ENCODE data around the gene CCNL2. TPM values are rescaled to one million over a fixed set of nuclear protein-coding genes. Genes with fewer than 3 reads are reported as not detected.
"Not testable (repeated sequence)": the region's sequence is repeated elsewhere in the genome, so short reads cannot be mapped to it uniquely, and the experiment has no call there.

Gene CCNL2
- total RNA-seq, 6 experiments from 2014 or later: 80.8 to 127 (median 101) TPM

DNA sequence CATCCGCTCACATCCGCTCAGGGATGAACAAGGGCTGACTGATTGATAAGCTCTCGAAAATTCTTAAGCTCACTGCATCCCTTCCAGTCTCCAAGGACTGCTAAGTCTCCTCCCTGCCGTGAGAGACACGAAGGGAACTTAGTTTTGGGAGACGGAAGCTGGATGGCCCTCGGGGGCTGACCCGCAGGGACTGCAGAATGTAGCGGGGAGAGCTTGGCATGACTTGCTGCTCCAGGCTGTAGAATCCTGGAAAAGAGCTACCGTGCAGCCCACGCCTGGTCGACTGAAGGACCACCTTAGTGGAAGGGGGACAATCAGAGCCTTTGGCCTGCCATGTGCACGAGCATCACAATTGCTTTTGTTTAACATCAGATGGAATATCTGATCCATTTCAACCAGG is 16.6 kb upstream of the CCNL2 start:
- intact Hi-C loops (cut with DNase I): no loop called here
- peak in 1 of 3 donors; percentile 28 for DNase-seq
- Histone ChIP-seq H3K27me3 (no peaks in the 10 kb centered on the region), H3K9me3 (no peaks in the 10 kb centered on the region), H3K4me1 (no peaks in the 10 kb centered on the region), H3K27ac (no peak overlapping the region), H3K36me3 (no peaks in the 10 kb centered on the region), H3K4me3 (no peak overlapping the region)
- WGBS (ENCODE audit: insufficient coverage, low coverage, low lambda C conversion rate, missing lambda C conversion rate): 82% methylated on average over 3 of the region's 13 CpGs
- no peak for ATAC-seq
- TF ChIP-seq, protein P1, sequence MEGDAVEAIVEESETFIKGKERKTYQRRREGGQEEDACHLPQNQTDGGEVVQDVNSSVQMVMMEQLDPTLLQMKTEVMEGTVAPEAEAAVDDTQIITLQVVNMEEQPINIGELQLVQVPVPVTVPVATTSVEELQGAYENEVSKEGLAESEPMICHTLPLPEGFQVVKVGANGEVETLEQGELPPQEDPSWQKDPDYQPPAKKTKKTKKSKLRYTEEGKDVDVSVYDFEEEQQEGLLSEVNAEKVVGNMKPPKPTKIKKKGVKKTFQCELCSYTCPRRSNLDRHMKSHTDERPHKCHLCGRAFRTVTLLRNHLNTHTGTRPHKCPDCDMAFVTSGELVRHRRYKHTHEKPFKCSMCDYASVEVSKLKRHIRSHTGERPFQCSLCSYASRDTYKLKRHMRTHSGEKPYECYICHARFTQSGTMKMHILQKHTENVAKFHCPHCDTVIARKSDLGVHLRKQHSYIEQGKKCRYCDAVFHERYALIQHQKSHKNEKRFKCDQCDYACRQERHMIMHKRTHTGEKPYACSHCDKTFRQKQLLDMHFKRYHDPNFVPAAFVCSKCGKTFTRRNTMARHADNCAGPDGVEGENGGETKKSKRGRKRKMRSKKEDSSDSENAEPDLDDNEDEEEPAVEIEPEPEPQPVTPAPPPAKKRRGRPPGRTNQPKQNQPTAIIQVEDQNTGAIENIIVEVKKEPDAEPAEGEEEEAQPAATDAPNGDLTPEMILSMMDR (IDR thresholded peaks at IDR 0.05): no peak
- no peak for TF ChIP-seq POLR2A (IDR thresholded peaks at IDR 0.05)

DNA sequence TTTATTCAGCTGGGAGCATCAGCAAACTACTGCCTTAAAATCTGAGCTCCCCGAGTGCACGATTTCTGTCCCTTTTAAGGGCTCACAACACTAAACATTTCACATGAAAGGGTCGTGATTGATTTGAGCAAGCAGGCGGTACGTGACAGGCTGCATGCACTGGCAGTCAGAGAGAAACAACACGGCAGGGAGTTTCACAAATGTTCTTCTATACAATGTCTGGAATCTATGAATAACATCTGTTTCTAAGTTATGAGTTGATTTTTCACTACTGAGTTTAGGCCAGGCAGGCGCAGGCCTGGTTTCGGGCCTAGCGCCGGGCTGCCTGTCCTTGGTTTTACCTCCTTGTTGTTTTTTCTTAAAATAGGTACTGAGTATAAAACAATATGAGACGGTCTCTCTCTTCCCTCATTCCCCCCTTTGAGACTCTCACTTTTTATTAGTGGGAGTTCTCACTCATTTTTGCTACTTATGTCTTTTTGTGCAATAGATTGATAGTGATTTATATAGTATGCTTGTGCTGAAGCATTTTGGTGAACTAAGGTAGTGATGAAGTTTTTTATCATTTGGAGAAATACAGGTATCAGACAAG is 13.3 kb upstream of the CCNL2 start:
- H3K4me1 ChIP-seq; intact Hi-C loops (cut with DNase I); DNase-seq; H3K4me3 ChIP-seq; ATAC-seq; H3K9me3 ChIP-seq; H3K36me3 ChIP-seq; H3K27me3 ChIP-seq; H3K27ac ChIP-seq: not testable (repeated sequence)
- WGBS (ENCODE audit: insufficient coverage, low coverage, low lambda C conversion rate, missing lambda C conversion rate): 87% methylated on average over 11 of the region's 11 CpGs

DNA sequence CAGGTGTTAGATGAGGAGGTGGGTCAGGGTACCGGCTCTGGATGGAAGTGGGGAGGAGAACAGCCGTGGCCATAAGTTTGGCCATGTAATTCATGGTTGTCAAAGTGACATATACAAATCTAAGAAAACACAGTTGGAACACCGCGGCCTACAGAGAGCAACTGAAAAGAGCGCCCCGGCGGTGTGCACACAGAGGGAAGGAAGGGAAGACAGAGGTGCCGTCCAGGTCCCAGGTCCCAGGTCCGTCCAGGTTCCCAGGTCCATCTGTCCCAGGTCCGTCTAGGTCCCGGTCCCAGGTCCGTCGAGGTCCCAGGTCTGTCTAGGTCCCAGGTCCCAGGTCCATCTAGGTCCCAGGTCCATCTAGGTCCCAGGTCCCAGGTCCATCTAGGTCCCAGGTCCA is 12.5 kb upstream of the CCNL2 start:
- no peaks in the 10 kb centered on the region for H3K36me3 ChIP-seq
- H3K4me3 ChIP-seq: no peak overlapping the region
- no peaks in the 10 kb centered on the region for H3K27me3 ChIP-seq
- TF ChIP-seq, protein P1 (IDR thresholded peaks at IDR 0.05): no peak
- TF ChIP-seq POLR2A (IDR thresholded peaks at IDR 0.05): no peak
- WGBS (ENCODE audit: insufficient coverage, low coverage, low lambda C conversion rate, missing lambda C conversion rate): 88% methylated on average over 6 of the region's 13 CpGs
- H3K4me1 ChIP-seq: peaks cover 0 to 10% (median 4%) of the 10 kb centered on the region in 4 donors
- intact Hi-C loops (cut with DNase I): no loop called here
- peak in 1 of 3 donors; percentile 49 for DNase-seq
- no peak for ATAC-seq
- no peaks in the 10 kb centered on the region for H3K9me3 ChIP-seq
- H3K27ac ChIP-seq: no peak overlapping the region

DNA sequence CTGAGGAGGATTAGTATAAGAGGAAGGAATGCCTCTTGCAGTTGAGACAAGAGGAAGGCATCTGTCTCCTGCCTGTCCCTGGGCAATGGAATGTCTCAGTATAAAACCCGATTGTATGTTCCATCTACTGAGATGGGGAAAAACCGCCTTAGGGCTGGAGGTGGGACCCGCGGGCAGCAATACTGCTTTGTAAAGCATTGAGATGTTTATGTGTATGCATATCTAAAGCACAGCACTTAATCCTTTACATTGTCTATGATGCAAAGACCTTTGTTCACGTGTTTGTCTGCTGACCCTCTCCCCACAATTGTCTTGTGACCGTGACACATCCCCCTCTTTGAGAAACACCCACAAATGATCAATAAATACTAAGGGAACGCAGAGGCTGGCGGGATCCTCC is 11.1 kb upstream of the CCNL2 start:
- intact Hi-C loops (cut with DNase I); H3K27ac ChIP-seq; DNase-seq; ATAC-seq; H3K27me3 ChIP-seq; H3K36me3 ChIP-seq; H3K4me3 ChIP-seq; H3K9me3 ChIP-seq: not testable (repeated sequence)
- 78% methylated on average over 8 of the region's 8 CpGs for WGBS (ENCODE audit: insufficient coverage, low coverage, low lambda C conversion rate, missing lambda C conversion rate)
- H3K4me1 ChIP-seq: peaks cover 0 to 21% (median 11%) of the 10 kb centered on the region in 4 donors

DNA sequence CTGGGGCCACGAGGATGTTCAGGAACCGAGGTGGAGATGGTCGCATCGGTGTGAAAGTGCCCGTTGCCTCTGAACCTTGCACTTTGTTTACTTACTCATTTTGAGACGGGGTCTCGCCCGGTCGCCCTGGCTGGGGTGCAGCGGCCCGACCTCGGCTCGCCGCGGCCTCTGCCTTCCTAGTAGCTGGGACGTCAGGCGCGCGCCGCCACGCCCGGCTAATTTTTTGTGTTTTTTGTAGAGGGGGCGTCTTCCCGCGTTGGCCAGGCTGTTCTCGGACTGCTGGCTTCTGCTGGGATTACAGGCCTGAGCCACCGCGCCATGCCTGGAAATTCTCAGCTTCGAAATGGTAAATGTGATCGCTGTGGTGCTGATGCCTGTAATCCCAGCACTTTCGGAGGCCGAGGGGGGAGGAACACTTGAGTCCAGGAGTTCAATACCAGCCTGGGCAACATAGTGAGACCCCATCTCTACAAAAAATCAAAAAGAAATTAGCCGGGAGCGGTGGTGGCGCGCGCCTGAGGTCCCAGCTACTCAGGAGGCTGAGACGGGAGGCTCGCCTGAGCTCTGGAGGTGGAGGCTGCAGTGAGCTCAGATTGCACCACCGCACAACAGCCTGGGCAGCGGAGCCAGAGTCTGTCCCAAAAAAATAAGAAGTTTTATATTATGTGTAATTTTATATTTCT is 8.6 kb upstream of the CCNL2 start:
- no peaks in the 10 kb centered on the region for H3K9me3 ChIP-seq
- H3K27me3 ChIP-seq: no peaks in the 10 kb centered on the region
- peaks cover 0 to 35% (median 13%) of the 10 kb centered on the region in 4 donors for H3K4me1 ChIP-seq
- TF ChIP-seq, protein P1 (IDR thresholded peaks at IDR 0.05): no peak
- TF ChIP-seq POLR2A (IDR thresholded peaks at IDR 0.05): no peak
- intact Hi-C loops (cut with DNase I): loop anchor here in 1 of 2 donors (5.0 kb wide), 1 partner anchor 35 kb away; no protein-coding TSS in a partner anchor
- peak overlapping the region; percentile 65 to 82 (median 68) for H3K27ac ChIP-seq
- peaks cover 0 to 20% (median 4%) of the 10 kb centered on the region in 4 donors for H3K36me3 ChIP-seq
- 3% methylated on average over 11 of the region's 41 CpGs for WGBS (ENCODE audit: insufficient coverage, low coverage, low lambda C conversion rate, missing lambda C conversion rate)
- H3K4me3 ChIP-seq: peak overlapping the region; percentile 92 to 100 (median 100)
- ATAC-seq (peak in 3 of 4 donors; percentile 3 to 4 (median 3)), DNase-seq (no peak)

All from right lobe of liver (tissue), 6 donors.